Measurements from ENCODE around the gene CCNK. TPM values are rescaled to one million over a fixed set of nuclear protein-coding genes. Genes with fewer than 3 reads are reported as not detected.

CCNK gene
- total RNA-seq, 1 experiment from 2014 or later: 80.1 TPM

- no peaks in the 10 kb centered on the region for H3K27me3 ChIP-seq (ENCODE audit: insufficient read depth, low read length)
- no peaks in the 10 kb centered on the region for H3K23me2 ChIP-seq (ENCODE audit: insufficient read length, low read depth, low read length, poor library complexity, severe bottlenecking)
- H3K79me2 ChIP-seq (ENCODE audit: insufficient read depth, low read length): no peaks in the 10 kb centered on the region
- no peak overlapping the region for H2BK12ac ChIP-seq (ENCODE audit: insufficient read length, low read depth, low read length)
- H3K4me1 ChIP-seq (ENCODE audit: insufficient read depth, low read length): peaks cover 13% of the 10 kb centered on the region; the same call in 1 of the 2 replicates
- H2AFZ ChIP-seq (ENCODE audit: low read length): no peak overlapping the region
- no peak overlapping the region for H2BK20ac ChIP-seq (ENCODE audit: low read depth, low read length, poor library complexity, severe bottlenecking)
- H3K56ac ChIP-seq (ENCODE audit: insufficient read length, low read depth, low read length): no peak overlapping the region
- H3K4ac ChIP-seq (ENCODE audit: low read depth, low read length): no peak overlapping the region
- no peaks in the 10 kb centered on the region for H4K20me1 ChIP-seq (ENCODE audit: control insufficient read depth, insufficient read depth, insufficient read length)
- H4K91ac ChIP-seq (ENCODE audit: insufficient read length, low read depth, low read length): no peak overlapping the region
- H3K79me1 ChIP-seq (ENCODE audit: insufficient read depth, low read depth, low read length, poor library complexity, severe bottlenecking): no peaks in the 10 kb centered on the region
- no peak overlapping the region for H2BK120ac ChIP-seq (ENCODE audit: low read depth, low read length, poor library complexity, severe bottlenecking)
- no peaks in the 10 kb centered on the region for H3K9me3 ChIP-seq (ENCODE audit: control insufficient read depth, low read depth, low read length)
- Mint-ChIP-seq H3K9me3 (no peaks in the 10 kb centered on the region), H3K36me3 (ENCODE audit: insufficient read depth in 1 of 3, low read depth in 3 of 3) (peaks cover 0 to 7% (median 0%) of the 10 kb centered on the region in 3 experiments; a peak in 1 of 7 replicates), H3K4me3 (no peak overlapping the region), H3K4me1 (peaks cover 64 to 78% of the 10 kb centered on the region in 2 experiments), H3K27ac (peak overlapping the region; percentile 40 to 82 (median 44); a peak in 4 of 7 replicates), H3K27me3 (ENCODE audit: low read depth) (peaks cover 2% of the 10 kb centered on the region)
- no peak overlapping the region for H3K4me2 ChIP-seq (ENCODE audit: insufficient read depth, insufficient read length, low read length)
- H3T11ph ChIP-seq (ENCODE audit: low read length): no peak overlapping the region
- no peak overlapping the region for H4K5ac ChIP-seq (ENCODE audit: insufficient read length, low read depth, low read length)
- no peak overlapping the region for H3K23ac ChIP-seq (ENCODE audit: insufficient read length, low read depth, low read length)
- DNase-seq: no peak
- no peak overlapping the region for H3K27ac ChIP-seq (ENCODE audit: insufficient read length, low read depth, low read length)
- H3K14ac ChIP-seq (ENCODE audit: insufficient read depth, low read length): peak overlapping the region; percentile 39; the same call in 1 of the 2 replicates
- no peak overlapping the region for H4K8ac ChIP-seq (replicated peaks; ENCODE audit: insufficient read length, low read depth, low read length)
- WGBS (ENCODE audit: extremely low coverage, insufficient read length, low lambda C conversion rate): no CpG with 5 or more reads among the region's 19 CpGs
- H2AK5ac ChIP-seq (ENCODE audit: insufficient read length, low read length): no peak overlapping the region
- H2BK15ac ChIP-seq (ENCODE audit: low read depth, low read length): no peak overlapping the region
- H2BK5ac ChIP-seq (ENCODE audit: insufficient read length, low read length): no peak overlapping the region
- TF ChIP-seq CTCF (conservative IDR thresholded peaks at IDR 0.05): no peak
- no peak overlapping the region for H3K9ac ChIP-seq (ENCODE audit: extremely low read depth, insufficient read length, low read length)
- H3K18ac ChIP-seq (ENCODE audit: insufficient read length, low read depth, low read length): no peak overlapping the region
Measured at GRCh38 chr14:99527427-99528076, 46.3 kb downstream of the CCNK start.
